Stimulated activated CD4-positive, alpha-beta T cell treated with anti-CD3 and anti-CD28 coated beads, TNF-alpha, amount 100 ng/mL, for 4 hours (primary cell): ENCODE data around the gene AUH.
"Not testable (repeated sequence)": the region's sequence is repeated elsewhere in the genome, so short reads cannot be mapped to it uniquely, and the experiment has no call there.

ENCODE experiments used
- DNase-seq, 3 experiments: peaks; one replicate each; pipeline ENCODE4 v3.0.0-alpha.2; 2020; ENCODE audit warnings: low read depth in 3 of 3

The AUH gene

GRCh38 chr9:91378695-91379127 lies 17.0 kb upstream of the AUH start:
- DNase-seq = no peak

GRCh38 chr9:91378054-91378453 lies 16.3 kb upstream of the AUH start:
- not testable (repeated sequence) for DNase-seq

GRCh38 chr9:91376239-91376638 lies 14.5 kb upstream of the AUH start:
- DNase-seq = no peak

GRCh38 chr9:91374939-91375338 lies 13.2 kb upstream of the AUH start:
- DNase-seq = no peak

GRCh38 chr9:91371894-91372293 lies 10.2 kb upstream of the AUH start:
- DNase-seq = no peak

- not testable (repeated sequence) for DNase-seq
Measured at GRCh38 chr9:91370006-91370405, 8.3 kb upstream of the AUH start.

GRCh38 chr9:91364702-91365101 lies 3.0 kb upstream of the AUH start:
- DNase-seq = no peak

- no peak for DNase-seq
Measured at GRCh38 chr9:91364005-91364404, 2.3 kb upstream of the AUH start.

- DNase-seq = no peak
Measured at GRCh38 chr9:91362051-91362611, 413 bp upstream of the AUH start.

GRCh38 chr9:91360551-91361290 lies 997 bp downstream of the AUH start:
- DNase-seq = no peak

- no peak for DNase-seq
Measured at GRCh38 chr9:91359734-91360470, 1.8 kb downstream of the AUH start.

GRCh38 chr9:91359083-91359482 lies 2.6 kb downstream of the AUH start:
- no peak for DNase-seq

- no peak for DNase-seq
Measured at GRCh38 chr9:91354881-91355280, 6.8 kb downstream of the AUH start.

GRCh38 chr9:91349115-91349555 lies 12.6 kb downstream of the AUH start:
- DNase-seq = no peak

- no peak for DNase-seq
Measured at GRCh38 chr9:91348191-91348807, 13.4 kb downstream of the AUH start.

GRCh38 chr9:91347377-91347776 lies 14.3 kb downstream of the AUH start:
- DNase-seq = no peak

GRCh38 chr9:91346644-91347043 lies 15.1 kb downstream of the AUH start:
- DNase-seq = no peak

GRCh38 chr9:91345978-91346377 lies 15.7 kb downstream of the AUH start:
- no peak for DNase-seq

GRCh38 chr9:91342575-91342974 lies 19.1 kb downstream of the AUH start:
- no peak for DNase-seq

GRCh38 chr9:91341749-91342148 lies 20.0 kb downstream of the AUH start:
- no peak for DNase-seq

GRCh38 chr9:91341258-91341746 lies 20.4 kb downstream of the AUH start:
- DNase-seq = no peak

GRCh38 chr9:91340395-91340967 lies 21.2 kb downstream of the AUH start:
- DNase-seq = no peak
